GM19239 (cell line): ENCODE results near the gene WASF1.
A peak's percentile ranks its signal among the peaks of the same experiment; 100 is the strongest.
"Not testable (repeated sequence)": the region's sequence is repeated elsewhere in the genome, so short reads cannot be mapped to it uniquely, and the experiment has no call there.

Source experiments
- DNase-seq: peaks from one replicate; pipeline ENCODE4 v3.0.0; 2011; ENCODE audit warnings: low spot score; ENCODE audit not compliant: insufficient read length
- FAIRE-seq: peaks from 2 replicates; lab custom pipeline; 2011; peaks lifted over from hg19 to GRCh38; lab: Jason Lieb, UNC

The WASF1 gene

GRCh38 chr6:110178626-110179405, 654 bp downstream of the WASF1 start:
- DNase-seq = peak; percentile 9
- peak; percentile 81 for FAIRE-seq

GRCh38 chr6:110173506-110174132, 5.9 kb downstream of the WASF1 start:
- DNase-seq (no peak), FAIRE-seq (no peak)

- DNase-seq (no peak), FAIRE-seq (no peak)
Observed at GRCh38 chr6:110170081-110170480, 9.4 kb downstream of the WASF1 start.

GRCh38 chr6:110158479-110158878, 21.0 kb downstream of the WASF1 start:
- FAIRE-seq (no peak), DNase-seq (no peak)

- FAIRE-seq (no peak), DNase-seq (no peak)
Observed at GRCh38 chr6:110147870-110148269, 31.6 kb downstream of the WASF1 start.

GRCh38 chr6:110140650-110141049, 38.8 kb downstream of the WASF1 start:
- DNase-seq = no peak
- FAIRE-seq = no peak

GRCh38 chr6:110139052-110139451, 40.4 kb downstream of the WASF1 start:
- no peak for FAIRE-seq
- no peak for DNase-seq

- FAIRE-seq = no peak
- no peak for DNase-seq
Observed at GRCh38 chr6:110137924-110138887, 41.3 kb downstream of the WASF1 start.

GRCh38 chr6:110130362-110130761, 49.1 kb downstream of the WASF1 start:
- DNase-seq (no peak), FAIRE-seq (no peak)

- DNase-seq (no peak), FAIRE-seq (no peak)
Observed at GRCh38 chr6:110128418-110128817, 51.1 kb downstream of the WASF1 start.

GRCh38 chr6:110125361-110125760, 54.1 kb downstream of the WASF1 start:
- no peak for DNase-seq
- FAIRE-seq = no peak

- not testable (repeated sequence) for DNase-seq, FAIRE-seq
Observed at GRCh38 chr6:110121655-110122054, 57.8 kb downstream of the WASF1 start.

- DNase-seq (no peak), FAIRE-seq (no peak)
Observed at GRCh38 chr6:110116258-110116657, 63.2 kb downstream of the WASF1 start.

- FAIRE-seq (no peak), DNase-seq (no peak)
Observed at GRCh38 chr6:110114004-110114403, 65.5 kb downstream of the WASF1 start.

- DNase-seq = no peak
- FAIRE-seq = no peak
Observed at GRCh38 chr6:110105296-110105695, 74.2 kb downstream of the WASF1 start.

GRCh38 chr6:110103260-110103659, 76.2 kb downstream of the WASF1 start:
- FAIRE-seq = no peak
- DNase-seq = no peak

- FAIRE-seq = no peak
Observed at GRCh38 chr6:110102411-110102810, 77.1 kb downstream of the WASF1 start.

GRCh38 chr6:110101885-110102284, 77.6 kb downstream of the WASF1 start:
- DNase-seq = no peak
- no peak for FAIRE-seq

More at GRCh38 chr6:110102411-110102810, 77.1 kb downstream of the WASF1 start:
- DNase-seq = no peak

GRCh38 chr6:110098511-110099116, 80.9 kb downstream of the WASF1 start:
- FAIRE-seq (no peak), DNase-seq (no peak)

GRCh38 chr6:110097443-110097842, 82.0 kb downstream of the WASF1 start:
- DNase-seq = no peak
- FAIRE-seq = no peak
